Forelimb muscle (tissue), 1 donor: Measurements from ENCODE around the gene LENG8. TPM values are rescaled to one million over a fixed set of nuclear protein-coding genes. Genes with fewer than 3 reads are reported as not detected.
"Not testable (repeated sequence)": the region's sequence is repeated elsewhere in the genome, so short reads cannot be mapped to it uniquely, and the experiment has no call there.

ENCODE experiments used
- DNase-seq: peaks from one replicate; pipeline ENCODE4 v3.0.0-alpha.2; 2013; ENCODE audit warnings: low read depth
- polyA plus RNA-seq: library from polyadenylated mRNA; unstranded; fragments of 120-200 nt; gene quantifications from one replicate; pipeline ENCODE4 v1.2.1, GENCODE V29; 2013; ENCODE audit not compliant: insufficient read length

Gene LENG8
- polyA plus RNA-seq, 1 donor, result 120 TPM

DNA sequence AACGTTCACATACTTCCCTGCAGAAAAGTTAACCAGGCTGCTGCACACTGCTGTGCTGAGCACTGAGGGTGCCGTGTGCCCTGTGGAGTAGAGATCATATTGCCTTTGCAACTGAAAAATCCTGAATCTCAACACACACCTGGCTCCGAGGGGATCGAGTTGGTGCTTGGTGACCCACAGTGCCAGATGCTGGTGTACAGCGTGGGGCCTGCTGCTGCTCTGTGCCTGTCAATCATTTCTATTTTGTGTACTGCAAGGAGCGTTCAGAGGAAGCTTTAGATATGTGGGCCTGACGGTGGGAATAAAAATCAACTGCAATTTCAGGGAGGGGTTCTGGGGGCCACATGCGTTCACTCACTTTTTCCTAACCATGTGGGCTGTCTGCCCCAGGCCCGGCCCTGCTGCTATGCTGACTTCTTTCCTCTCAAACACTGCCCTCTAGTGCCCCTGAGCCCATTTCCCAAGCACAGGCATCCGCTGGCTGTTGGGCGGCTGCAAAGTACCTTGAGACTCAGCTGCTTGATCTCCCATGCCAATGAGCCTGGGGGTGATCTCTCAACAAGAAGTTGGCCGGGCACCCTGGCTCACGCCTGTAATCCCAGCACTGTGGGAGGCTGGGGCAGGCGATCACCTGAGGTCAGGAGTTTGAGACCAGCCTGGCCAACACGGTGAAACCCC, 9.7 kb upstream of the LENG8 start:
- no peak for DNase-seq

DNA sequence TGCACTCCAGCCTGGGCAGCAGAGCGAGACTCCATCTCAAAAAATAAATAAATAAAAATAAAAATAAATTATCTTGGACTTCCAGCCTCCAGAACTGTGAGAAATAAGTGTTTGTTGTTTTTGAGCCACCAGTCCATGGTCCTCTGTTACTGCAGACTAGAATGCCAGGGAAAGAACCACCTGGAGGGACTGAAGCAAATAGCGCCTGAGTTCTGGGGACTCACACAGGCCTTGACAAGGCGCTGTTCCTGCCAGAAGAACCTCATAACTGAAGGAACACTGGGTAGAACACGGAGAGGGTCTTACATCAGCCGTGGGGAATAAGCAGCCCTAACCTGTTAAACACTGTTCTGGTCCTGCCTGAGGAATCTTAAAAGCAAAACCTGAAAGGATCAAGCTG, 8.4 kb upstream of the LENG8 start:
- DNase-seq, result no peak

DNA sequence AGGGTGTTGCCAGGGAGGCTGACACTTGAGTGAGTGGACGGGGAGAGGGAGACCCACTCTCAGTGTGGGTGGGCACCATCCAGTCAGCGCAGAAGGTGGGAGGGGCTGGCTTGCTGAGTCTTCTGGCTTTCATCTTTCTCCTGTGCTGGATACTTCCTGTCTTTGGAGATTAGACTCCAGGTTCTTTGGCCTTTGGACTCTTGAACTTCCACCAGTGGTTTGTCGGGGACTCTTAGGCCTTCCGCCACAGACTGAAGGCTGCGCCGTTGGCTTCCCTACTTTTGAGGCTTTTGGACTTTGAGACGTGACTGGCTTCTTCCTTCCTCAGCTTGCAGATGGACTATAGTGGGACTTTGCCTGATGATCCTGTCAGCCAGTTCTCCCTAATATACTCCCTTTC, 4.3 kb upstream of the LENG8 start:
- DNase-seq, result no peak

DNA sequence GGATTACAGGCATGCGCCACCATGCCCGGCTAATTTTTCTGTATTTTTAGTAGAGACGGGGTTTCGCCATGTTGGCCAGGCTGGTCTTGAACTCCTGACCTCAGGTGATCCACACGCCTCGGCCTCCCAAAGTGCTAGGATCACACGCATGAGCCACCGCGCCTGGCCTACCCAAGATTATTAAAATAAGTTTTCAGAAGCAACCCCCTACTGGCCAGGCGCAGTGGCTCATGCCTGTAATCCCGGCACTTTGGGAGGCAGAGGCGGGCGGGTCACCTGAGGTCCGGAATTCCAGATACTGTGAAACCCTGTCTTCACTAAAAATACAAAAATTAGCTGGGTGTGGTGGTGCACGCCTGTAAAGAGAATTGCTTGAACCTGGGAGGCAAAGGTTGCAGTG, 2.6 kb upstream of the LENG8 start:
- DNase-seq, result not testable (repeated sequence)

DNA sequence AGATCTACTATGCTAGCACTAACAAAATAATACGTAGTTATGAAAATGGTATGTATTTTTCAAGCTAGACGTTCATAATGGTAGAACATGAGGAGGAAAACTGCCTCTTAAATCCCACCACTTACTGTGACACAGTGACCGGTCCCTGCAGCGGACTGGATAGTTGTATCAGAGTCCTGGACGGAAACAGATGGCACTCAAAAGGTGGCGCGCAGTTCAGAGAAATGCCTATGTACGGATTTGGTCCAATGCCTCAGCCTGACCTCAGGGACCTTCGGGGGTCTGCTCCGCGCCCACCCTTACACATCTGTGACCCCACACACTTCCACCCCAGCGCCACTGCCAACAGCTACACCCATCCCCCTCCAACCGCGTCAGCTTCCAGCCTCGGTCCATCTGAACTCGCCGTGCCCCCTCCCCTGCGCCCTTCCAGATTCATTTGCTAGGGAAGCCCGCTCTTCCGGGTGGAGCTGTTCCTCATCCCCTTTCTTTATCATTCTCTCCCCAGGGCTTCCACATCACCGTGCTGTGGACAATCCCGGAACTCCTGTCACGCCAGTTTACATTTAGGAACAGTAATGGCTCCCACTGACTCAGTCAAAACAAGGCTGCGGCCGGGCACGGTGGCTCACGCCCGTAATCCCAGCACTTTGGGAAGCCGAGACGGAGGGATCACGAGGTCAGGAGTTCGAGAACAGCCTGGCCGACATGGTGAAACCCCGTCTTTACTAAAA, 792 bp upstream of the LENG8 start:
- DNase-seq, result no peak

DNA sequence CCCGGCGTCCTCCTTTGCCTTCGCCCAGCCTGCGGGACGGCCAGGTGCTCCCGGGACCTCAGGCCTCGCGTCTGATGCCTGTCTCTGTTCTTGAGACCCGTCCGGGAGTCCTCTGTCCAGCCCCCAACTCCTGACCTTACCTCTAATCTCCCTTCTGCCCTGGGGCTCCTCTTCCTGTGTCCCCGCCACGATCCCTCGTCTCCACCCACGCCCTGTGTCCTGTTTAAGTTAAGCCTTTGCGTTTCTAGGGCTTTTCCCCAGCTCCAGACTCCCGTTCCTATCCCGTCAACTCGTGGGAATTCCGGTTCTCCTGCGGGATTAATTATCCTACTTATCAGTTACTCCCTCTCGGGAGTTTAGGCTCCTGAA, 686 bp downstream of the LENG8 start:
- no peak for DNase-seq

DNA sequence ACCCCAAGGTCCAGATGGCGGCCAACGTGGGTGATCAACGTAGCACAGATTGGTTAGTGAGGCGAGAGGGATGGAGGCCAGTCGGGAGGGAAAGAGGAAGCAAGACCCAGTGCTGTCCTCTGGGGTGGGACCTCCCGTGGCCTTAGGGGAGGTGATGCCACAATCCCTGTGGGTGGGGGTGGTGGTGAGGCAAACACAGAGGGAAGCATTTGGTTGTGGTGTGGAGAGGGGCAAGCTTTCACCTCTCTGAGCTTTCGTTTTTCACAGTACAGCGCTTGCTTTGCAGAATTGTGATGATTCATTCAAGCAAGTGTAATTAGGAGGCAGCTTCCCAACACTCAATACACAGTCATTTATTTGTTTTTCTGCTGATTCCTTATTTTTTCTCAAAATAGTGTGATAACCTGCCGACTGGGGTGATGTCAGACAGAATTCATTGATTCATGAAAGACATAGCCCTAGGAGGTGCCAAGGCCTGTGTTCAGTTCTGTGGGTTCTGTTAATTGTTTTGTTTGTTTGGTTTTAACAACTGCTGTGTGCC, 2.4 kb downstream of the LENG8 start:
- no peak for DNase-seq

DNA sequence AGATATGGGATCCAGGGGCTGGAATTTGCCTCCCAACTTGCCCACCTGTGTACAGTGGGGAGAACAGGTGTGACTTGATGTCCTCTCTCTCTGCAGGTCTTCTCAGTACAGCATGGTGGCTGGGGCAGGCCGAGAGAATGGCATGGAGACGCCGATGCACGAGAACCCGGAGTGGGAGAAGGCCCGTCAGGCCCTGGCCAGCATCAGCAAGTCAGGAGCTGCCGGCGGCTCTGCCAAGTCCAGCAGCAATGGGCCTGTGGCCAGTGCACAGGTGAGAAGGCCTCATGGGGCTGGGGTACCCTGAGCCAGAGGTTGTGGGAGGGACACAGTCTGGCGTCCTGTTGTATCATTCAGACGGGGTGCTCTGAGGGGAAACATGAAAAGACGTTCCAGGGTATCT, 3.0 kb downstream of the LENG8 start:
- DNase-seq, result no peak

DNA sequence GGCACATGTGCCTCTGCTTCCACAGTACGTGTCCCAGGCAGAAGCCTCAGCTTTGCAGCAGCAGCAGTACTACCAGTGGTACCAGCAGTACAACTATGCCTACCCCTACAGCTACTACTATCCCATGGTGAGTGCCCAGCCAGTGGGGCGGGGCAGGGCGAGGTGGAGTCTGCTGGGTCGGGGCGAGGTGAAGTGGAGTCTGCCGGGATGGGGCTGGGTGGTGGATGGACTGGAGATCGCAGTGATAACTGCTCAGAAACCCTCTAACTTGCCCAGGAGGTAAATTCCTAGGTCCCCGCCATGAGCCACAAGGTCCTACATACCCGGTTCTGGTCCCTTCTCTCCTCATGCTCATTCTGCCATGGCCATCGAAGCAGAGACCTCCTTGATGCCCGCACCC, 3.6 kb downstream of the LENG8 start:
- no peak for DNase-seq

DNA sequence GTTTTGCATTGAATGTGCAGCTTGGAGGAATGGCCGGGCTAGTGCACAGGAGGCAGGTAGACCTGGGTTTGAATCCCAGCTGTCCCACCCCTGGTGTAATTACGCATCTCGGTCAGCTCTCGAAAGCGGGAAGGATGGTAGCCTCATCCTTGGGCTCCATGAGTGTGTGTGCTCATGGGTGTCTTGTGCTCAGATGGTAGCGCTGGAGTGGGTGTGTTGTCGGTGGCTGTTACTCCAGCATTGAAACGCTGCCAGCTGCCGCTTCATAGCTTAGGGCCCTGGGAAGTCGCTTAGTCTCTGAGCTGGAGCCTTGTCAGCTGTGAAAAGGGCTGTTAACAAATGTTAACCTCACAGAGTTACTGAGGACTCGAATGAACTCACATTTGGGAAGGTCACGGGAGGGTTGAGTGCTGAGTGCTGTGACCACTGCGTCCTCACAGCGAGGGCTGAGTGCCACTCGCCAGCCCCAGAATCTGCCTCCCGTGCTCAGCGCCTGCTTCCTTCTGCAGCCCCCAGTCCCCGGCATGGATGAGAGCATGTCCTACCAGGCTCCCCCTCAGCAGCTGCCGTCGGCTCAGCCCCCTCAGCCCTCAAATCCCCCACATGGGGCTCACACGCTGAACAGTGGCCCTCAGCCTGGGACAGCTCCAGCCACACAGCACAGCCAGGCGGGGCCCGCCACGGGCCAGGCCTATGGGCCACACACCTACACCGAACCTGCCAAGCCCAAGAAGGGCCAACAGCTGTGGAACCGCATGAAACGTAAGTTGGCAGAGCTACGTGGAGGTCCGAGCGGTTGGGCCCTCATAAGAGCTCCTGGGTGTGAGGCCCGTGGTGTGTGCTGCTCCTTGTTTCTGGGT, 5.2 kb downstream of the LENG8 start:
- no peak for DNase-seq

DNA sequence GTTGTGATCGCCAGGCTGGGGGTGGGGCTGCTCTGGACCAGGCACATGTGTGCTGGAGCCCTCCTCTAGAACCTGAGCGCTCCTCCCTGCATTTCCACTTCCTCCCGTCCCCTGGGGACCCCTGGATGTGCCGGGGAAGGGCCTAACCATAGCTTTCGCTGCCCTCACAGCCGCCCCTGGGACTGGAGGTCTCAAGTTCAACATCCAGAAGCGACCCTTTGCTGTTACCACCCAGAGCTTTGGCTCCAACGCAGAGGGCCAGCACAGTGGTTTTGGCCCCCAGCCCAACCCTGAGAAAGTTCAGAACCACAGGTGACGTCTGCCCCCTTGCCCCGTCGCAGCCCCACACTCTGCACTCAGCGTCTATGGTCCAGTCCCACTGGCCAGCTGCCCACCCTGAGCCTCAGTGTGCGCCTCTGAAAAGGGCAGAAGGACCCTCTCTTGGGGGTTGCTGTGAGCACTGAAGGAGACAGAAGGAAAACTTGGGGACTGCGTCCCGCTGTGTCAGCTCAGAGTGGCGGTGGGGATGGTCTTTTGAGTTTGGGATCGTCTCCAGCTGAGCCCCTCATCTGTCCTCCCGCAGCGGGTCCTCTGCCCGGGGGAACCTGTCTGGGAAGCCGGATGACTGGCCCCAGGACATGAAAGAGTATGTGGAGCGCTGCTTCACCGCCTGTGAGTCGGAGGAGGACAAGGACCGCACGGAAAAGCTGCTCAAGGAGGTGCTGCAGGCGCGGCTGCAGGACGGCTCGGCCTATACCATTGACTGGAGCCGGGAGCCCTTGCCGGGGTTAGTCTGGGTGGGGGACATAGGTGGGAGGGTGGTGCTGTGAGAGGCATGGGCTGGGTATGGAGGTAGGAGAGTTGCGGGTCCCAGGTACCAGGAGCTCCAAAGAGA, 6.0 kb downstream of the LENG8 start:
- no peak for DNase-seq

DNA sequence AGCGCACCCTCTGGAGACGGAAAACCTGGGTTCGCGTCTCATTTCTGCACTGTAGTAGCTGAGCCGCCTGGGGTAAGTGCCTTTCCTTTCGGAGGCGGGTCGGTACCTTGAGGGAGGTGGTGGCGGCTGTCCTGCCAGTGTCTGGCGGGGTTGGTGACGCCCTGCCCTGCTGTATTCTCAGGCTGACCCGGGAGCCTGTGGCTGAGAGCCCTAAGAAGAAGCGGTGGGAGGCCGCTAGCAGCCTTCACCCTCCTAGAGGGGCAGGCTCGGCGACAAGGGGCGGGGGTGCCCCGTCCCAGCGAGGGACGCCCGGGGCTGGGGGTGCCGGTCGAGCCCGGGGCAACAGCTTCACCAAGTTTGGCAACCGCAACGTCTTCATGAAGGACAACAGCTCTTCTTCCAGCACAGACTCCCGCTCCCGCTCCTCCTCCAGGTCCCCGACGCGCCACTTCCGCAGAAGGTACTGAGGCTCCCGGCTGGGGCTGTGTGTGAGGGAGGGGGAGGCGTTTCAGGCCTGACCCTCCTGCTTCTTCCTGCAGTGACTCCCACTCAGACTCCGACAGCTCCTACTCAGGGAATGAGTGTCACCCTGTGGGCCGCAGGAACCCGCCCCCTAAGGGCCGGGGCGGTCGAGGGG, 6.9 kb downstream of the LENG8 start:
- no peak for DNase-seq

DNA sequence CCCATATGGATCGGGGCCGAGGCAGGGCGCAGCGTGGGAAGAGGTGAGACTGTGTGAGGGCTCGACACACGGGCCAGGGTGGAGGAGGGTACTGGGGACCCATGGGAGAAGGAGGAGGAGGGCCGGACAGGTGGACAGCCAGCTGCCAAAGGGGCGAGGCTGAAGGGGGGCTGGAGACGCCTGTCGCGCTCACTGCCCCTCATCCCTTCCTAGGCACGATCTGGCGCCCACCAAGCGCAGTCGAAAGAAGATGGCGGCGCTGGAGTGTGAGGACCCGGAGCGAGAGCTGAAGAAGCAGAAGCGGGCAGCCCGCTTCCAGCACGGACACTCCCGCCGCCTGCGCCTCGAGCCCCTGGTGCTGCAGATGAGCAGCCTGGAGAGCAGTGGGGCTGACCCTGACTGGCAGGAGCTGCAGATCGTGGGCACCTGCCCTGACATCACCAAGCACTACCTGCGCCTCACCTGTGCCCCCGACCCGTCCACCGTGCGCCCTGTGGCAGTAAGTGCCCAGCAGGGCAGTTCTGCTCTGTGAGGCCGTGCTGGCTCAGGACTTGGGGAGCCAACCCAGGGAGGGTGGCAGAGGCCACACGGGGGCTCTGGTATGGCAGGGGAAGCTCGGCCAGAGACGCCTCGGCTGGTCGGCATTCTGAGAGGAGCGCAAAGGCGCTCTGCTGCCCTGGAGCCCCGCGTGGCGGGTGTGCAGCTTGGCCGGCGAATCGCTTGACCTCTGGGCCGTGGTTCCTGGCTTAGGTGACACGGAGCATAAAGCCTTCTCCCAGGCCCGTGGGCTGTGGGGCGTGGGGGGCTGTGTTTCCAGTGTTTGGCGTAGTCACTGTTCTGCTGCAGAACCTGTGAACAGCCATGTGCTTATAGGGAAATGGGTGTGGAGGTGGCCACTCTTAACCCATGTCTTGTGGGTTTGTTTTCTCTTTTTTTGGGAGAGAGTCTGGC, 7.7 kb downstream of the LENG8 start:
- DNase-seq, result no peak

DNA sequence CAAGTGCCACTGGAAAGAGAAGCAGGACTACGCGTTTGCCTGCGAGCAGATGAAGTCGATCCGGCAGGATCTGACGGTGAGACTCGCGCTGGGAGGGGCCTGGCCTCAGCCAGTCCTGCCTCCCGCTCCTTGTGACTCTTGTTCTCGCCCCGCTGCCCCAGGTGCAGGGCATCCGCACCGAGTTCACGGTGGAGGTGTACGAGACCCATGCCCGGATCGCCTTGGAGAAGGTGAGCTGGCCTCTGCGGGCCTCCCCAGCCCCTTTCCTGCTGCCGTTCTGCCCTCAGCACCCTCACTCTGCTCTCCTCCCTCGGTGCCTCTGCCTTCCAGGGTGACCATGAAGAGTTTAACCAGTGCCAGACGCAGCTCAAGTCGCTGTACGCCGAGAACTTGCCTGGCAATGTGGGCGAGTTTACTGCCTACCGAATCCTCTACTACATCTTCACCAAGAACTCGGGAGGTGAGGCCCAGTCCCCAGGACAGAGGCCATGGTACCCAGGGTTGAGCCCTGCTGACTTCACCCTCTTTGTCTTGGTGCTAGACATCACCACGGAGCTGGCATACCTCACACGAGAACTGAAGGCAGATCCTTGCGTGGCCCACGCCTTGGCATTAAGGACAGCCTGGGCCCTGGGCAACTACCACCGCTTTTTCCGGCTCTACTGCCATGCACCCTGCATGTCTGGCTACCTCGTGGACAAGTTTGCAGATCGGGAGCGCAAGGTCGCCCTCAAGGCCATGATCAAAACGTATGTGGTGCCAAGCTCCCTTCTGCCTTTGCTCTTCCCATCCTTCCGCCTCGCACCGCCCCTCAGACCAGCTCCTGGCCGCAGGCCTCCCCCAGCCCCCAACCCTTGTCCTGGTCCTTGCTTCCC, 9.0 kb downstream of the LENG8 start:
- no peak for DNase-seq

DNA sequence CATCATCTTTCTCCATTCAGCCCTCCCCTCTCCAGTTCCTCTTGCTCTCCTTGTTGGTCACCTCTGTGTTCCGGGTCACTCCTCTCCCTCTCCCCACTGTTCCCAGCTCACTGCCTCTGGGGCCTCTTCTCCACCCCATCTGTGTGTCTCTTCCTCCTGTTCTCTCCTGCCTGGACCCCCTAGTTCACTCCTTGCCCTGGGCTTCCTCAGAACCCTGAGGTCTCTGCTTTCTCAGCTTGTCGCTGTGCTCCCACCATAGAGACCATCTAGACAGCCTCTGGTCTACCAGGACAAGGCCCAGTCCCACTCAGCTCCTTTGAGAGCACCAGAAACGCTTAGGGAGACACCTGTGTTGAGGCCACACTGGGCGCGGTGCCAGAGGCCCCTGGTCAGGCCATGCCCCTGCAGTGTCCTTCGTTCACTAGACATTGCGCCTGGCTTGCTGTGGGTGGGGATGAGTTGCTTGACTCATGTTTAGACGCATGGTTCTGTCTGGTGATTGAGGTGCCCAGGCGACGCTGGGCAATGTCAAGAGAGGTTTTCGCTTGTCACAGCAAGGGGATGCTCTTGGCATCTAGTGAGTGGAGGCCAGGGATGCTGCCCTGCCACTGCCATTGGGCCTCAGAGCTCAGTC, 9.8 kb downstream of the LENG8 start:
- DNase-seq, result no peak

DNA sequence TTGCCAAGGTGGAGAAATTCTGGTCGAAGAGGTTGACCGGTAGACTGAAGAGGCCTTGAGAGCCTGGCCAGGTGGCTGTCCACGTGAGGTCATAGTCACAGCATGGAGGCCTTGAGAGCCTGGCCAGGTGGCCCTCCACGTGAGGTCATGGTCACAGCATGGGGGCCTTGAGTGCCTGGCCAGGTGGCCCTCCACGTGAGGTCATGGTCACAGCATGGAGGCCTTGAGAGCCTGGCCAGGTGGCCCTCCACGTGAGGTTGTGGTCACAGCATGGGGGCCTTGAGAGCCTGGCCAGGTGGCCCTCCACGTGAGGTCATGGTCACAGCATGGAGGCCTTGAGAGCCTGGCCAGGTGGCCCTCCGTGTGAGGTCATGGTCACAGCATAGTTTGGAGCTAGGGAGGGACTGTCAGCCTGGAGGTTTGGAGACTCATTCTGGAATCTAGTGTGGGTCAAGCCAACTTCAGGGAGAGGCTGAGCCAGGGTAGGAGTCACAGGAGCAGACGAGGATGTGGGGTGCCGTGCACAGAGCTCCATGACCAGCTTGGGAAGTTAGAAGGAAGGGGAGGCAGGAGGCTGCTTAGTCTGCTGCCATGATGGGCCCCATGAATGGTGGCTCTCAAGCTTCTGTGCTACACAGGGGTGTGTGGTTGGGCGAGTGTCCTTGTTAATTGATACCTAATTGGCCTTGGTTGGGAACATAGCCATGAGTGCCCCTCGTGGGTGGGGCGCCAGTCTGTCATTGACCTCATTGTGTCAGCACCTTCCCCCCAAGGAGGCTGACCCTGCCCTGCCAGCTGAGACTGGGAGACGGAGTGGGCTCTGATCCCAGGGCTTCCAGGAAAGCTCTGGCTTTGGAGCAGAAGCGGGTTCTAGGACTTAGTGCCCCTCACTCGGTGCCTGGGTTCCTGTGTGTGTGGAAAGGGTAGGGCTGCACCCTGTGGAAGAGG, 10.6 kb downstream of the LENG8 start:
- DNase-seq, result no peak
